HPDE6-E6E7 (cell line): ENCODE measurements around the gene PLSCR3.
"Not testable (repeated sequence)": the region's sequence is repeated elsewhere in the genome, so short reads cannot be mapped to it uniquely, and the experiment has no call there.

Experiments used
- DNase-seq: peaks from one replicate; pipeline ENCODE4 v3.0.0; 2011; ENCODE audit warnings: missing footprints; ENCODE audit errors: extremely low spot score

Gene PLSCR3

GRCh38 chr17:7380855-7381683, 13.3 kb downstream of the PLSCR3 start, which contains the start of gene TNK1:
TSS of gene TNK1 (plus strand) at chr17:7381089. CDS start at chr17:7382927, 1,838 bp downstream.
- DNase-seq = peak; percentile 65

DNA sequence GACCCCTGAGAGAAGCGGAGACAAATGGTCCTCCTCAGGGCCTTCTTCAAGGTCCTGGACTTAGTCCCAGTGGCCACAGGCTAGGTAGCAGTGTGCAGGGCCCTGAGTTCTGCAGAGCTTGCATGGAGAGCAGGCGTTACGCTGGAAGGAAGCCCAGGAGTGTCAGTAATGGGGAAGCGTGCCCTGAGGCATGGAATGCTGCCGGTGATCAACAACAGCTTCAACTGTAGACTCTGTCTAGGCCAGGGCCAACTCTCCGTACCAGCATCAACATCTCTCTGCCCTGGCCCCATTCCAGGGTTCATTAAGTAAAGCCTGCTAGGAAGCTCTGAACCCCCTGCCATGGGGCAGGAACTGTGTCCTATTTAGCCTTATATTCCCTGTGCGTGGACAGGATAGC, 14.0 kb downstream of the PLSCR3 start:
- no peak for DNase-seq

DNA sequence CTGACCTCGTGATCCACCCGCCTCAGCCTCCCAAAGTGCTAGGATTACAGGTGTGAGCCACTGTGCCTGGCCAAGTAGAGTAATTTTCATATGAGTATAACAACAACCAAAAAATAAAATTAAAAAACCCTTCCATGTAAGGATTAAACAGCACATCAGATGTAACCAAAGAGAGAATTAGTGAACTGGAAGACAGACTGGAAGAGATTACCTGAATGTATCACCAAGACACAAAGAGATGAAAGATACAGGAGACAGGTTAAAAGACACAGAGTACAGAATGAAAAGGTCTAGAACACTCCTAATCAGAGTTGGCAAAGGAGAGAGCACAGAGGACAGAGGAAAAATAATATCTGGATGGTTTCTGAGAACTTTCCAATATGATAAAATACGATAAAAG, 15.2 kb downstream of the PLSCR3 start:
- DNase-seq = no peak

DNA sequence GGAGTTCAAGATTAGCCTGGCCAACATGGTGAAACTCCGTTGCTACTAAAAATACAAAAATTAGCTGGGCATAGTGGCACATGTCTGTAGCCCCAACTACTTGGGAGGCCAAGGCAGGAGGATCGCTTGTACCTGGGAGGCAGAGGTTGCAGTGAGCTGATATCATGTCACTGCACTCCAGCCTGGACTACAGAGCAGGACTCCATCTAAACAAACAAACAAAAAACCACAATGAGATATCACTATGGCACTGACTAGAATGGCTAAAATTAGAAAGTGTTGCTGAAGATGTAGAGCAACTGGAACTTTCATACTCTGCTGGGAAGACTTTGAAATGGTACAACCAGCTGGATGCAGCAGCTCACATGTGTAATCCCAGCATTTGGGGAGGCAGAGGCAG, 20.0 kb downstream of the PLSCR3 start:
- DNase-seq = no peak

- no peak for DNase-seq
Observed at GRCh38 chr17:7370853-7371252, 23.5 kb downstream of the PLSCR3 start.

DNA sequence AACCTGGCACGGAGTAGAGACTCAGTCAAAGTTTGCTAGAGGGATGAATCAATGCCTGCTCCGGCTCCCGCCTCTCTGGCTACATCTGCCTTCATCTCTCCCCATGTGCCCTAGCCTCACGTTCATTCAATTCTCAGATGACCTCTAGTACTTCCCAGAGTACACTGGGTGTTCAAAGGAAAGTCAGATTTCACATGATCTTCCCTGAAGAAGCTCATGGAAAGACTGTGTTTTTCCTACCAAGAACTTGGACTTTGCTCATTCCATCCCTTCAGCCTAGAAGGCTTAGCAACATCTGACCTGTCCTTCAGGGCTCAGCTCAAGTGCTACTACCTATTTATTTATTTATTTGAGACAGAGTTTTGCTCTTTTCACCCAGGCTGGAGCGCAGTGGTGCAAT, 24.5 kb downstream of the PLSCR3 start:
- no peak for DNase-seq

GRCh38 chr17:7368599-7368994, 25.7 kb downstream of the PLSCR3 start:
- DNase-seq = not testable (repeated sequence)

DNA sequence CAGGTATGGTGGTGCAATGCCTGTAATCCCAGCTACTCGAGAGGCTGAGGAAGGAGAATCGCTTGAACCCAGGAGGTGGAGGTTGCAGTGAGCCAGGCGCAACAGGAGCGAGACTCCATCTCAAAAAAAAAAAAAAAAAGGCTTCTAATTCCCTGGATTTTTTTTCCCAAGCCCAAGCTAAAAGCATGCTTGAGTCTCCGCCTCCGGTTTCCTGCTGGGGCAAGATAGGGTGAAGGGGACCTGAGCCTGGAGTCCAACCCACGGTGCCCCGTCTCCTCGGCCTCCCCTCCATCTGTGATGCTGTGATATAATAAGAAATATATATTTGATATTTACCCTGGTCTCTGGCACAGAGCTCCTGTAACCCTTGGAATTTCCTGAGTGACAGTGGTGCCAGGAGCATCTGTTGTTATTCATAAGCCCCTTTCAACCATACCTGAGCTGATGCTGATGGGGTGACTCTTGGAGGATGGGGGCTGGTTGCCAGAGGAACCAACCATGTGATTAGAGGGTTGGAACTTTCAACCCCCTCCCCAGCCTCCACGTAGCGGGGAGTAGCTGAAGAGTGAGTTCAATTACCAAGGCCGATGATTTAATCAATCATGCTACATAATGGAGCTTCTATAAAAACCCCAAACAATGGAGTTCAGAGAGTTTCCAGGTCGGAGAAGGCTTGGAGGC, 26.3 kb downstream of the PLSCR3 start:
- no peak for DNase-seq

DNA sequence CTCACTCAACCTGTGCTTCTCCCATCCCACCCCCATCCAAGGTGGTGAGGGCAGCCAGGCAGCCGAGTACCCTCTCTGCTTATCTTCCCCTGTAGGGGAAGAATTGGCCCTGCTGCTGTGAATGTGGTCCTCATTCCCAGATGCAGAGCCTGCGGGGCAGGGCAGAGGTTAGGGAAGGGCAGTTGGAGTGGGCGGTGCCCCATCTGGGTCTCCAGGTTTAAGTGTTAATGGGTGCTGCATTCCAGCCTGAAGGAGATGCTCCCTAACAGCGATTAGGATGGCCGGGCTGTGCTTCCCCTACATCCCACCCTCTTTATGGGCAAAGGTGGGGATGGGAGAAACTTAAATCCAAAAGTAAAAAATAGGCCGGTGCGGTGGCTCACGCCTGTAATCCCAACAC, 27.2 kb downstream of the PLSCR3 start:
- DNase-seq = no peak

GRCh38 chr17:7365963-7366362, 28.4 kb downstream of the PLSCR3 start:
- not testable (repeated sequence) for DNase-seq

DNA sequence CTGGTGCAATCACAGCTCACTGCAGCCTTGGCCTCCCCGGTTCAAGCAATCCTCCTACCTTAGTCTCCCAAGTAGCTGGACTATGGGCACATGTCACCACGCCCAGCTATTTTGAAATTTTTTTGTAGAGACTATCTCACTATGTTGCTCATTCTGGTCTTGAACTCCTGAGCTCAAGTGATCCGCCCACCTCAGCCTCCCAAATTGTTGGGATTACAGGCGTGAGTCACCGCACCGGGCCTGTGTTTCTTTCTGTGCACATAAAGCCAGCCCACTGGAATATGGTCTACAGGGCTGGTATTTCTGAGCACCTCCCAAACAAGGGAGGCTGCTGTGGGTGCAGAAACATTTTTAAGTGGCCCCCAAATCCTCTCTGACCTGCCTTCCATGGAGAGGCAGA, 31.0 kb downstream of the PLSCR3 start:
- DNase-seq = no peak

DNA sequence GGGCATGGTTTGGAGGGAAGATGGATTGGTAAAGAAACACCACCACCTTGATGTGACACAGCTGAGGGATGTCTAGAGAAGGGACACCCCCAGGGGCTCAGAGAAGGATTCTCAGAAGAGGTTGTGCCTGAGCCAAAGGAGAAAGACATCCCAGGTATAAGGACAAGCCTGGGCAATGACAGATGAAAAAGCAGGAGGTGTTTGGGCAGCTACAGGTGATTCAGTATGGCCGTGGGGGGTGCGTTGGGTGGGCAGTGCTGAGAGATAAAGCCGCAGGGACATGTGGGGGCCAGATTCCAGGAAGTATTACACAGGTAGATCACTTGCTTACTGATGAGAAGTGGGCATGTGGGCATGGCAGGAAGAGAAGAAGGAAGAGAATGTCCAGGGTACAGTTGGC, 32.4 kb downstream of the PLSCR3 start:
- no peak for DNase-seq

GRCh38 chr17:7357381-7357780, 36.9 kb downstream of the PLSCR3 start:
- DNase-seq = no peak

DNA sequence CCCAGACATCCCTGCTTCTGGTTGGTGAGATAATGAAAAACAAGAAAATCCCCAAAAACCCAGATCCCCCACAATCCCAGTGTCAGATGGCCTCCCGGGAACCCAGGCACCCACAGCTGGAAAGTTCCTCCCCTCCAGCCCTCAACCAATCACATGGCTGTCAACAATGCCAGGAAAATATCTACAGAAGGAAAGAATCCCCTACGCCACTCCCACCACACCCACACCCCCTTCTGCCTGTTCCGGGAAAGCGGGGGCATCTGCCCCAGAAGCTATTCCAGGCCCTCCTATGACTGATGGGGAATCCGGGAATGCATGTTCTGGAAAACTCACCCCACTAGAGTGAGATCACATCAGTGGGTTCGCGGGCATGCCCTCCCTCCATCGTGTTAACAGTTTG, 37.6 kb downstream of the PLSCR3 start:
- DNase-seq = no peak

- DNase-seq = peak; percentile 64
Observed at GRCh38 chr17:7356072-7356549, 38.2 kb downstream of the PLSCR3 start.

GRCh38 chr17:7355573-7355972, 38.8 kb downstream of the PLSCR3 start:
- DNase-seq = no peak

DNA sequence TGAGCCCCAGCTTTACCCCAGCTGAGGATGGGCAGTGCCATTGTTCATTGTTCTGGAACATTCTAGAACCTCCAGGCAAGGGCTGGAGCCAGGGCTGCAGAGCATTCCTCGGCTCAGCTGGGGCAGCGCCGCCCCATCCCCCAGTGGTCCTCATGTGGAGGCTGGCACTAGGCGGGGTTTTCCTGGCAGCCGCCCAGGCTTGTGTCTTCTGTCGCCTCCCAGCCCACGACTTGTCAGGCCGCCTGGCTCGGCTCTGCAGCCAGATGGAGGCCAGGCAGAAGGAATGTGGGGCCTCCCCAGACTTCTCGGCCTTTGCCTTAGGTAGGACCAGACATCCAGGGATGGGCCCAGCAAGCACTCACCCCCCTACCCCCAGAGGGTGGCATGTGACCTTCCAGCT, 39.3 kb downstream of the PLSCR3 start, which contains the start of gene TMEM95:
TMEM95 (plus strand) TSS at position 104 of the 400 bp plus-strand sequence; CDS start at position 153, 49 bp downstream.
- DNase-seq = no peak

GRCh38 chr17:7354262-7354843, 40.0 kb downstream of the PLSCR3 start:
- DNase-seq = peak; percentile 88

GRCh38 chr17:7352910-7353635, 41.3 kb downstream of the PLSCR3 start:
- no peak for DNase-seq

GRCh38 chr17:7352503-7352889, 41.8 kb downstream of the PLSCR3 start:
- no peak for DNase-seq

DNA sequence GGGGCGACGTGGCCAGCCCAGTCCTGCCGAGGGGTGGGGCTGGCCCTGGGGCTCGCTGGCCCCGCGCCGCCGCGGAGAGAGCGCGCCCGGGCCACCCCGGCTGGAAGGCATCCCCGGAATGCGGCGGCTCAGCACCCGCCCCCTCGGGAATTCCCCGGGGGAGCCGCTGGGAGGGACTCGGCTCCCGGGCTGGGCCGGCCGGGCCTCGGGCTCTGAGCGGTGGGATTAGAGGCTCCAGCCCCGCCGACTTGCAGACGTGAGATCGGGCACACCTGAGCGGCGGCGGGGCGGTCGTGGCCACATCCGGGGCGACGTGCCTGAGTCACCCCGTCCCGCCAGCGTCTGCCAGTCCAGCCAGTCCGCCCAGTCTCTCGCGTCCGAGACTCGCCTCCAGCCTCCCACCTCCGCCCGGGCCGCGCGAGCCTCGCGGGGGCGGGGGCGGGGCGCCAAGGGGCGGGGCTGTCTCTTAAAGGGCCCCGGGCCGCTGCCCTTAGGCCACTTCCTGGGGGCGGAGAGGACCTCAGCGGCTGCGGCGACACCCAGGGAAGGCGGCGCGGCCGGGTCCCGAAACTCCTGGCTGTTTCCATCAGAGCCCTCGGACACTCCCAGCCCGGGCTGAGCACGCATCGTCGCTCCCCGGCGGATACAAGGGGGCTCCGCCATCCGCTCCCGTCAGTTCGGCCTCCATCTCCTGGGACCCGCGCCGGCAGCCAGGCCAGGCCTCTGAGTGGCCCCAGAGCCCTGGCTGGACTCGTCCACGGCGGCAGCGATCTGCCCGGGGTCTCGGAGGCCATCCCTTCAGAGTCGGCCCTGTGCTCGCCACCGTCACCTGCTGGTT, 42.4 kb downstream of the PLSCR3 start, which contains the start of gene KCTD11:
KCTD11 (plus strand) TSS at position 498 of the 838 bp plus-strand sequence.
- DNase-seq = peak; percentile 82
